ENCODE measurements around the gene FOXJ2.

FOXJ2 gene

GRCh38 chr12:8047842-8048241 lies 15.3 kb downstream of the FOXJ2 start:
- Histone ChIP-seq H2AFZ (ENCODE audit: low read depth, low read length) (no peak overlapping the region), H3K79me2 (ENCODE audit: insufficient read depth, low read length) (no peaks in the 10 kb centered on the region), H3K4me1 (ENCODE audit: insufficient read depth, low read length) (no peaks in the 10 kb centered on the region), H3K9ac (ENCODE audit: low read depth, low read length) (no peak overlapping the region), H3K9me3 (ENCODE audit: insufficient read depth, low read length, severe bottlenecking) (no peaks in the 10 kb centered on the region), H4K20me1 (ENCODE audit: insufficient read depth, low read length) (0 out of 2 replicates have a peak, but pooled peaks cover 3% of the 10 kb centered on the region), H3K36me3 (ENCODE audit: insufficient read depth, low read length) (peaks cover 81% of the 10 kb centered on the region), H3K4me2 (ENCODE audit: insufficient read depth, low read length) (no peak overlapping the region), H3K27me3 (ENCODE audit: insufficient read depth, low read length, poor library complexity) (no peaks in the 10 kb centered on the region), H3K4me3 (ENCODE audit: low read depth in 1 of 2, low read length in 2 of 2) (no peak overlapping the region), H3K27ac (ENCODE audit: low read length) (no peak overlapping the region)
- TF ChIP-seq, protein P1, sequence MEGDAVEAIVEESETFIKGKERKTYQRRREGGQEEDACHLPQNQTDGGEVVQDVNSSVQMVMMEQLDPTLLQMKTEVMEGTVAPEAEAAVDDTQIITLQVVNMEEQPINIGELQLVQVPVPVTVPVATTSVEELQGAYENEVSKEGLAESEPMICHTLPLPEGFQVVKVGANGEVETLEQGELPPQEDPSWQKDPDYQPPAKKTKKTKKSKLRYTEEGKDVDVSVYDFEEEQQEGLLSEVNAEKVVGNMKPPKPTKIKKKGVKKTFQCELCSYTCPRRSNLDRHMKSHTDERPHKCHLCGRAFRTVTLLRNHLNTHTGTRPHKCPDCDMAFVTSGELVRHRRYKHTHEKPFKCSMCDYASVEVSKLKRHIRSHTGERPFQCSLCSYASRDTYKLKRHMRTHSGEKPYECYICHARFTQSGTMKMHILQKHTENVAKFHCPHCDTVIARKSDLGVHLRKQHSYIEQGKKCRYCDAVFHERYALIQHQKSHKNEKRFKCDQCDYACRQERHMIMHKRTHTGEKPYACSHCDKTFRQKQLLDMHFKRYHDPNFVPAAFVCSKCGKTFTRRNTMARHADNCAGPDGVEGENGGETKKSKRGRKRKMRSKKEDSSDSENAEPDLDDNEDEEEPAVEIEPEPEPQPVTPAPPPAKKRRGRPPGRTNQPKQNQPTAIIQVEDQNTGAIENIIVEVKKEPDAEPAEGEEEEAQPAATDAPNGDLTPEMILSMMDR (IDR thresholded peaks at IDR 0.05; ENCODE audit: borderline replicate concordance, extremely low read depth, low read length, poor library complexity, severe bottlenecking) = no peak
- TF ChIP-seq EZH2 (IDR thresholded peaks at IDR 0.05; ENCODE audit: borderline replicate concordance, low read depth, low read length, severe bottlenecking) = no peak
- DNase-seq (no peak), ATAC-seq (ENCODE audit: insufficient read depth, low read depth) (no peak)

- H3K9ac ChIP-seq (ENCODE audit: low read depth, low read length) = no peak overlapping the region
- 0 out of 2 replicates have a peak, but pooled peaks cover 3% of the 10 kb centered on the region for H4K20me1 ChIP-seq (ENCODE audit: insufficient read depth, low read length)
- no peak overlapping the region for H3K4me3 ChIP-seq (ENCODE audit: low read depth in 1 of 2, low read length in 2 of 2)
- H3K4me2 ChIP-seq (ENCODE audit: insufficient read depth, low read length) = no peak overlapping the region
- ATAC-seq (ENCODE audit: insufficient read depth, low read depth) (no peak), DNase-seq (no peak)
- H3K4me1 ChIP-seq (ENCODE audit: insufficient read depth, low read length) = no peaks in the 10 kb centered on the region
- no peak overlapping the region for H3K27ac ChIP-seq (ENCODE audit: low read length)
- peaks cover 82% of the 10 kb centered on the region for H3K36me3 ChIP-seq (ENCODE audit: insufficient read depth, low read length)
- no peaks in the 10 kb centered on the region for H3K27me3 ChIP-seq (ENCODE audit: insufficient read depth, low read length, poor library complexity)
- H2AFZ ChIP-seq (ENCODE audit: low read depth, low read length) = no peak overlapping the region
- H3K79me2 ChIP-seq (ENCODE audit: insufficient read depth, low read length) = no peaks in the 10 kb centered on the region
- no peak for TF ChIP-seq EZH2 (IDR thresholded peaks at IDR 0.05; ENCODE audit: borderline replicate concordance, low read depth, low read length, severe bottlenecking)
- TF ChIP-seq, protein P1 (IDR thresholded peaks at IDR 0.05; ENCODE audit: borderline replicate concordance, extremely low read depth, low read length, poor library complexity, severe bottlenecking) = no peak
- no peaks in the 10 kb centered on the region for H3K9me3 ChIP-seq (ENCODE audit: insufficient read depth, low read length, severe bottlenecking)
Observed at GRCh38 chr12:8048906-8049305, 16.4 kb downstream of the FOXJ2 start.

DNA sequence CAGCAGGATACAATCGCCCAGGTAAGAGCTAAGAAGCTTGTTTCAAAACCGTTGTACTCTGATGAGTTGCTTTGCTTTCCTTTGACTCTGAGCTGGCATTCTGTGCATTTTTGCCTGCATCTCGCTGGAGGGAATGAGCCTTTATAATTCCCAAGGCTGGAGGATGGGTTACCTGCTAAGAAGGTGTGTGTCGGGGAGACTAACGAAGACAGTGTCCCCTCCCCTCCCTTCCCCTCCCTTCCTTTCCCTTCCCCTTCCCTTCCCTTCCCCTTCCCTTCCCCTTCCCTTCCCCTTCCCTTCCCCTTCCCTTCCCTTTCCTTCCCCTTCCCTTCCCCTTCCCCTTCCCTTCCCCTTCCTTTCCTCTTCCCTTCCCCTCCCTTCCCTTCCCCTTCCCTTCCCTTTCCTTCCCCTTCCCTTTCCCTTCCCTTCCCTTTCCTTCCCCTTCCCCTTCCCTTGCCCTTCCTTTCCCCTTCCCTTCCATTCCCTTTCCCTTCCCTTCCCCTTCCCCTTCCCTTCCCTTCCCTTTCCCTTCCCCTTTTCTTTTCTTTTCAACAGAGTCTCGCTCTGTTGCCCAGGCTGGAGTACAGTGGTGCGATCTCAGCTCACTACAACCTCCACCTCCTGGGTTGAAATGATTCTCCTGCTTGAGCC lies 18.2 kb downstream of the FOXJ2 start:
- H3K27ac ChIP-seq (ENCODE audit: low read length) = no peak overlapping the region
- ATAC-seq (ENCODE audit: insufficient read depth, low read depth) = no peak
- peaks cover 83% of the 10 kb centered on the region for H3K36me3 ChIP-seq (ENCODE audit: insufficient read depth, low read length)

More for the DNA sequence above, 18.2 kb downstream of the FOXJ2 start:
- no peaks in the 10 kb centered on the region for H3K79me2 ChIP-seq (ENCODE audit: insufficient read depth, low read length)
- DNase-seq = no peak
- no peaks in the 10 kb centered on the region for H3K4me1 ChIP-seq (ENCODE audit: insufficient read depth, low read length)
- H3K9ac ChIP-seq (ENCODE audit: low read depth, low read length) = no peak overlapping the region
- no peaks in the 10 kb centered on the region for H3K27me3 ChIP-seq (ENCODE audit: insufficient read depth, low read length, poor library complexity)
- H3K4me2 ChIP-seq (ENCODE audit: insufficient read depth, low read length) = no peak overlapping the region
- H4K20me1 ChIP-seq (ENCODE audit: insufficient read depth, low read length) = 0 out of 2 replicates have a peak, but pooled peaks cover 3% of the 10 kb centered on the region
- H3K9me3 ChIP-seq (ENCODE audit: insufficient read depth, low read length, severe bottlenecking) = no peaks in the 10 kb centered on the region
- no peak overlapping the region for H3K4me3 ChIP-seq (ENCODE audit: low read depth in 1 of 2, low read length in 2 of 2)
- TF ChIP-seq, protein P1 (IDR thresholded peaks at IDR 0.05; ENCODE audit: borderline replicate concordance, extremely low read depth, low read length, poor library complexity, severe bottlenecking) = no peak
- no peak for TF ChIP-seq EZH2 (IDR thresholded peaks at IDR 0.05; ENCODE audit: borderline replicate concordance, low read depth, low read length, severe bottlenecking)
- H2AFZ ChIP-seq (ENCODE audit: low read depth, low read length) = no peak overlapping the region
